Bronchial epithelial cell (primary cell): Measurements from ENCODE around the gene OR1K1. TPM values are rescaled to one million over a fixed set of nuclear protein-coding genes. Genes with fewer than 3 reads are reported as not detected.

Experiments
- DNase-seq: peaks from one replicate; pipeline ENCODE4 v3.0.0-alpha.2; 2010; ENCODE audit warnings: low read depth
- FAIRE-seq: peaks from 2 replicates; lab custom pipeline; 2011; peaks lifted over from hg19 to GRCh38; lab: Jason Lieb, UNC
- H3K27me3 ChIP-seq: 2 replicates; pipeline ENCODE4 v1.5.1; 2011; ENCODE audit warnings: low read length; ENCODE audit not compliant: control insufficient read depth, insufficient read depth
- H3K36me3 ChIP-seq: 2 replicates; pipeline ENCODE4 v1.5.1; 2011; ENCODE audit warnings: low read length; ENCODE audit not compliant: control insufficient read depth, insufficient read depth
- H3K4me3 ChIP-seq: 2 replicates; pipeline ENCODE4 v1.5.1; 2011; ENCODE audit warnings: mild to moderate bottlenecking, low read depth, low read length, control low read depth
- CTCF ChIP-seq: IDR thresholded peaks from 2 replicates; pipeline ENCODE4 v1.5.1; 2011; ENCODE audit warnings: mild to moderate bottlenecking, moderate library complexity, low read length, control low read depth, inconsistent platforms; ENCODE audit not compliant: insufficient read depth, severe bottlenecking
- total RNA-seq: library from RNA; depleted of rRNA; stranded (reverse); fragments of >200 nt; gene quantifications from 2 replicates; pipeline ENCODE4 v1.2.1, GENCODE V29; 2014

Gene OR1K1, protein sequence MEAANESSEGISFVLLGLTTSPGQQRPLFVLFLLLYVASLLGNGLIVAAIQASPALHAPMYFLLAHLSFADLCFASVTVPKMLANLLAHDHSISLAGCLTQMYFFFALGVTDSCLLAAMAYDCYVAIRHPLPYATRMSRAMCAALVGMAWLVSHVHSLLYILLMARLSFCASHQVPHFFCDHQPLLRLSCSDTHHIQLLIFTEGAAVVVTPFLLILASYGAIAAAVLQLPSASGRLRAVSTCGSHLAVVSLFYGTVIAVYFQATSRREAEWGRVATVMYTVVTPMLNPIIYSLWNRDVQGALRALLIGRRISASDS
- total RNA-seq: not detected in 2 replicates

GRCh38 chr9:122800066-122801060 is at the start of gene OR1K1:
TSS of gene OR1K1 (plus strand) at chr9:122800123. CDS start at chr9:122800123, 0 bp downstream.
- TF ChIP-seq CTCF: no peak
- DNase-seq: no peak

GRCh38 chr9:122754825-122755224 is 45.1 kb upstream of the OR1K1 start:
- Histone ChIP-seq H3K27me3 (no peaks in the 10 kb centered on the region), H3K4me3 (no peak overlapping the region), H3K36me3 (no peaks in the 10 kb centered on the region)
- no peak for TF ChIP-seq CTCF
- FAIRE-seq: no peak
- DNase-seq: no peak

More at GRCh38 chr9:122800066-122801060, at the start of gene OR1K1:
- Histone ChIP-seq H3K27me3 (no peaks in the 10 kb centered on the region), H3K4me3 (no peak within 1 kb of the TSS), H3K36me3 (no peaks in the 10 kb centered on the region)
- no peak for FAIRE-seq

DNA sequence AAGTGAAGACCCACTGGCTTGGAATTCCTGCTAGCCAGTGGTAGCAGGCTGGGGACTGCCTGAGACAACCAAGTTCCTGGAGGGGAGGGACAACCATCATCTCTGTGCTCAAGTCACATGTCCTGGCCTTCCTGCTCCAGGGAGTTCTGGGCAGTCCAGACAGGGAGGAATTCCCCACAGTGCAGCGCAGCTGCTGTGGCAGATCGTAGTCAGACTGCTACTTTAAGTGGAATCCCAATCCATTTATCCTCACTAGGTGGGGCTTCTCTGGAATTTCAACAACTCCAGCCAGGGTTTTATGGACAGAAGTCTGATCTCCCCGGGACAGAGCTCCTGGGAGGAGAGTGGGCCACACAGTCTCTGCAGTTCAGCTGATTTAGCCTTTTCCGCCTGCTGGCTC is 32.1 kb upstream of the OR1K1 start:
- Histone ChIP-seq H3K4me3 (no peak overlapping the region), H3K27me3 (no peaks in the 10 kb centered on the region), H3K36me3 (no peaks in the 10 kb centered on the region)
- no peak for DNase-seq
- FAIRE-seq: no peak
- TF ChIP-seq CTCF: no peak

DNA sequence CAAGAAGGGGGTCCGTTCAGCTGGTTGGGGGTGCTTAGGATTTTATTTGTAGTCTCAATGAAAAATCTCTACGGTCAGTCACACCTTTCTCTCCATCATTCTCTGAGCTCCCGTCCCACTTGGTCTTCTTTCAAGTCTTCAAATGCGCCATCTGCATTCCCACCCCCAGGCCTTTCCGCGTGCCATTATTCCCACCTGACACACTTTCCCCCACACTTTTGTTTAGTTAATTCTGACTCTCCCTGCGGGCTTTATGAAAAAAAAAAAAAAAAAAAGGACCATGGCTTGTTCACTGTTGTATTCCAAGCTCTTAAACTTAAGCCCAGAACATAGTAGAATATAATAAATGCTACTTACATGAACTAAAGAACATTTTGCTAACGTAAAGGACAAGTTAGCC is 22.9 kb upstream of the OR1K1 start:
- DNase-seq: no peak
- FAIRE-seq: no peak
- H3K4me3 ChIP-seq: no peak overlapping the region
- TF ChIP-seq CTCF: no peak
- H3K36me3 ChIP-seq: no peaks in the 10 kb centered on the region
- H3K27me3 ChIP-seq: no peaks in the 10 kb centered on the region

GRCh38 chr9:122777935-122778627 is 21.8 kb upstream of the OR1K1 start:
- TF ChIP-seq CTCF: no peak
- DNase-seq (peak; percentile 32), FAIRE-seq (no peak)
- Histone ChIP-seq H3K4me3 (no peak overlapping the region), H3K36me3 (no peaks in the 10 kb centered on the region), H3K27me3 (no peaks in the 10 kb centered on the region)
